Mucosa of descending colon (tissue), 3 donors: ENCODE data around the gene DCTPP1. TPM values are rescaled to one million over a fixed set of nuclear protein-coding genes. Genes with fewer than 3 reads are reported as not detected.

Experiments
- ATAC-seq: fragments of 200-7000 bp; cut with Tn5 transposase; one replicate; pipeline ENCODE4 v1.9.1; 2020; ENCODE audit warnings: mild to moderate bottlenecking, moderate library complexity
- DNase-seq, 3 donors: peaks; one replicate each; pipeline ENCODE4 v3.0.0-alpha.2; 2020
- H3K36me3 ChIP-seq: fragments of 200-600 bp; one replicate; pipeline ENCODE4 v1.8.0; 2021; ENCODE audit warnings: low read depth, mild to moderate bottlenecking
- H3K4me1 ChIP-seq: fragments of 200-600 bp; one replicate; pipeline ENCODE4 v1.8.0; 2021; ENCODE audit warnings: low read depth, mild to moderate bottlenecking
- H3K4me3 ChIP-seq: fragments of 200-600 bp; one replicate; pipeline ENCODE4 v1.8.0; 2021; ENCODE audit warnings: mild to moderate bottlenecking
- H3K9me3 ChIP-seq: fragments of 200-600 bp; one replicate; pipeline ENCODE4 v1.8.0; 2021; ENCODE audit warnings: mild to moderate bottlenecking
- CTCF ChIP-seq: fragments of 200-600 bp; IDR thresholded peaks from one replicate; pipeline ENCODE4 v1.8.0; 2022; ENCODE audit warnings: antibody characterized with exemption, mild to moderate bottlenecking
- intact Hi-C, 2 donors: fragments of 100-400 bp; cut with DNase I in 1 of 2; cut with micrococcal nuclease in 1 of 2; formaldehyde crosslinking; loops; one replicate each; pipeline versions ENCODE4 v1.11.0 to v1.11.1; 2022; cut with DNase I, micrococcal nuclease
- total RNA-seq, 3 donors: library from RNA; stranded (reverse); fragmentation: NEBNext Ultra II Directional in 2 of 3; extraction: Animal tissue kit (Norgen Biotek cat#: 25700) in 2 of 3; gene quantifications; one replicate each; pipeline versions ENCODE4 v1.2.1 to v1.2.4, GENCODE V29; 2021 to 2023
- donor health status: DM: no; HTN: no; CAD: no; lungs with moderate emphysema.
- donor health status: DM: no; HTN: no; CAD: no.
- donor health status: DM: no; HTN: yes; CAD: no.

DCTPP1 gene
- total RNA-seq, 3 donors from 2014 or later, result 43.7 to 95.8 (median 89.1) TPM

GRCh38 chr16:30395992-30396585 is 33.7 kb downstream of the DCTPP1 start:
- Histone ChIP-seq H3K9me3 (no peaks in the 10 kb centered on the region), H3K4me3 (peak overlapping the region; percentile 72), H3K4me1 (peaks cover 13% of the 10 kb centered on the region), H3K36me3 (no peaks in the 10 kb centered on the region)
- DNase-seq (no peak), ATAC-seq (no peak)
- TF ChIP-seq CTCF, result no peak
- intact Hi-C loops, result no loop called here

- TF ChIP-seq CTCF, result peak; percentile 44
- peak within 1 kb of the TSS; percentile 72 for H3K4me3 ChIP-seq
- no peaks in the 10 kb centered on the region for H3K36me3 ChIP-seq
- DNase-seq (peak; percentile 86 to 90 (median 88)), ATAC-seq (peak; percentile 92)
- no peaks in the 10 kb centered on the region for H3K9me3 ChIP-seq
- intact Hi-C loops, result no loop called here
- H3K4me1 ChIP-seq, result peaks cover 13% of the 10 kb centered on the region
Observed at GRCh38 chr16:30395155-30395991, 34.5 kb downstream of the DCTPP1 start, which contains the start of gene ZNF48. ZNF48 (plus strand) TSS chr16:30395420; CDS start chr16:30395795, 375 bp downstream.

GRCh38 chr16:30394592-30395154 is 35.2 kb downstream of the DCTPP1 start:
- no peak for TF ChIP-seq CTCF
- Histone ChIP-seq H3K9me3 (no peaks in the 10 kb centered on the region), H3K36me3 (no peaks in the 10 kb centered on the region), H3K4me3 (peak overlapping the region; percentile 72), H3K4me1 (peaks cover 13% of the 10 kb centered on the region)
- ATAC-seq (no peak), DNase-seq (no peak)
- intact Hi-C loops, result no loop called here

- no peaks in the 10 kb centered on the region for H3K9me3 ChIP-seq
- H3K4me1 ChIP-seq, result peaks cover 5% of the 10 kb centered on the region
- DNase-seq (no peak), ATAC-seq (no peak)
- intact Hi-C loops, result no loop called here
- H3K4me3 ChIP-seq, result no peak overlapping the region
- no peaks in the 10 kb centered on the region for H3K36me3 ChIP-seq
- TF ChIP-seq CTCF, result no peak
Observed at GRCh38 chr16:30383521-30383920, 46.3 kb downstream of the DCTPP1 start.

GRCh38 chr16:30382111-30382881 is 47.5 kb downstream of the DCTPP1 start, which contains the start of gene SEPTIN1:
SEPTIN1 (minus strand) TSS chr16:30382561; CDS start chr16:30382542, 19 bp downstream.
- Histone ChIP-seq H3K9me3 (no peaks in the 10 kb centered on the region), H3K4me1 (peaks cover 5% of the 10 kb centered on the region), H3K4me3 (no peak within 1 kb of the TSS), H3K36me3 (no peaks in the 10 kb centered on the region)
- intact Hi-C loops, result no loop called here
- ATAC-seq (peak; percentile 7), DNase-seq (peak; percentile 58 to 84 (median 66))
- TF ChIP-seq CTCF, result no peak
